Limb (tissue), 2 donors: ENCODE results near the gene DMBT1.

Experiments
- DNase-seq, 2 donors: peaks; one replicate each; pipeline ENCODE4 v3.0.0-alpha.2; 2016; ENCODE audit errors: extremely low spot score in 2 of 2

DMBT1 gene

GRCh38 chr10:122548407-122549085 is 12.0 kb upstream of the DMBT1 start:
- DNase-seq = no peak

DNA sequence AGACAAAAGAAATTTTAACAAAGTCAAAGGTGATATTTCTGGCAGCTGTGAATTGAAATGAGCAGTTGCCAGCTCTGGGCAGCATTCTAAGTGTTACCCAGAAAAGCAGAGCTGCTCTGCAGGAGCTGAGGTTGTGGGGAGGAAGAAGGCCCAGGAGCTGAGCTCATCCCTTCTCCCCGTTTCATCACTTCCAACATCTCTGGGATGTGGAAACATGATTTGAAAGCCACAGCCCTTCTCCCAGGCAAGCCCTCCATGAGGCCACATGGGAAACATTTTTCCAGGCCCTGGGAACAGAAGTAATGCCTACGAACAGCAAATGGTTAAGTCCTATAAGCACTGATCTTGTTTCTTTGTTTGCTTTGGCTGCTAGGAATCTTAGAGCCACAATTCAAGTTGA is 10.9 kb upstream of the DMBT1 start:
- no peak for DNase-seq

DNA sequence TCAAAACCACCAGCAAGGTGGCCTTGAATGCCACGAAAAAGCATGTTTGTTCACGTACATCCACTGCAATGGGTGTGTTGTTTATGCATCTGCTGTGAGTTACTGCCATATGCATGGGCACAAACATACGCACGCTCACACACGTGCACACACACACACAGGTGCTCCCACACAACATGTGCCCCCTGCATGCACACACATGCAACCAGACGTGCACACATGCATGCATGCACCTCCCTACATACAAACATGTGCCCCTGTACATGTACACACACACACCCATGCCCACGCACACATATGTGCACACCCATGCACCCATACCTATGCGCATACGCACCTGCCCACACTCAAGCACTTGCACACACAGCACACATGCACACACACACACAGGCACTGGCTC is 10.1 kb upstream of the DMBT1 start:
- DNase-seq = no peak

GRCh38 chr10:122550983-122551382 is 9.6 kb upstream of the DMBT1 start:
- DNase-seq = no peak

DNA sequence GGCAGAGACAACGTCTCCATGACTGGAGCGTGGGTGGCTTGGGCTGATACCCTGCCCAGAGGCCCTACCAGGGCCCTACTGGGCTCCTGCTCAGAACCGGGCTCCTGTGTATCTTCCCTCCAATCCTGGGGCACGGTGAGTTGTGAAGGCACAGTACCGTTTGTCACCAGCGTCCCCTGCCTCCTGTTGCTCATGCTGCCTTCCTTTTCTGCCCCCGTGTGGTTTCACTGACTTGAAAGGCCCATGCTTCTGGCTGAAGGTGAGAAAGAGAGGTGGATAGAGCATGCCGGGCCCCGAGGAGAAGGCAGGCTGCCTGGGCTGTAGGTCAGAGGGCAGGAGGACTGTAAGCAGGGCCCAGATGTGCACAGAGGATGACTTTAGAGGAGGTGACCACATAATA is 9.1 kb upstream of the DMBT1 start:
- DNase-seq = no peak

- DNase-seq = no peak
Measured at GRCh38 chr10:122553341-122553740, 7.2 kb upstream of the DMBT1 start.

DNA sequence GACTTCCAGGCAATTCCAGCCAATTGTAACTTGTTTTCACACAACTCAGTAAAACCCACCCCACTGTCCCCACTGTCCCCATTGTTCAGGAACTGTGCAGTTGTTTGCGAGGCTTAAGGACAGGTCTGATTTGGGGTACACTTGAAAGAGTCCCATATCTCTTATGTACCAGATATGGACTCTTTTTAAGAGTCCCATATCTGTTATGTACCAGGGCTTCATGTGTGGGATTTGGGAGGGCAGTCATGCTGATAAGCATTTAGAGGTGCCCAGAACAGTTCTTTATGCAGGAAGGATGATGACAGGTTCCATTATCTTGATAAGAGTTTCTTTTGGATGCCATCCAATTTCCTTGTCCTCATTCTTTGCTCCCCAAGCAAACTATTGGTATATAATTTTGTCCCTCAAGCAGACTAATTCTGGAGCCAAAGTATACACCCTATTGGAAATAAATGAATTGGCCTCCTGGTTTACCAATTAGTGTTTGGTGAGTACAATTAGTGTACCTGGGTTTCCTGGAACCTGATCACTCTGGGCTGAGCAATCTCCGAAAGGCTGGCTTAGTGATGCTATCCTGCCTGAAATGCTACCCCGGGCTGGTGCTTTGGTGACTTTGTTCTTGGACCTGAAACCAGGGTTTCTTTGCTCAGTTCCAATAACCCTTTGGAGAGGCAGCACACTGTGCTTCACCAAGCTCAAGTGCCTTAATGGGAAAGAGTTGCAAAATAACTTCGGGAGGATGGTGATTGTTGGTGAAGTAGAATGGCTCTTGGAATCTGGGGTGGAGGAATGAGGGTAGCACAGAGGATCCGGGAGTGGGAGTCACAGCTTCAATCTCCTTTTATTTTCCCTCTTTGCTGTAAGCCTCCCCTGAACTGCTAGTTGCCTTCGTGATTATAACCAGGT is 6.2 kb upstream of the DMBT1 start:
- DNase-seq = no peak

DNA sequence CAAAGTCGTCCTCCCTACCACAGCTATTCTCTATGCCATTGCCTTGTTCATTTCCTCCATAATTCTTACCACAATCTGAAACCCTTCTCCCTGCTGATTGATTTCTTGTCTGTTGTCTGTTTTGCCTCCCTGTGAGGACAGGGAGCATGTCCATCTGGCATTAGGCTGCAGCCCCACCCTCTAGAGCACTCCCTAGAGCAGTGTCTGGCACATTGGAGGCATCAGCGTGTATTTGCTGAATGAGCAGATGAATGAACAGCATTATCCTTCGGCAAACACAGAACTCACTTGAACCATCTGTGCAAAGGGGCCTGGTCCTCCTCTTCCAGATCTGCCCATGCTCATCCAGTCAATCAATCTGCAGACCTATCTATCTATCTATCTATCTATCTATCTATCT is 5.1 kb upstream of the DMBT1 start:
- no peak for DNase-seq

DNA sequence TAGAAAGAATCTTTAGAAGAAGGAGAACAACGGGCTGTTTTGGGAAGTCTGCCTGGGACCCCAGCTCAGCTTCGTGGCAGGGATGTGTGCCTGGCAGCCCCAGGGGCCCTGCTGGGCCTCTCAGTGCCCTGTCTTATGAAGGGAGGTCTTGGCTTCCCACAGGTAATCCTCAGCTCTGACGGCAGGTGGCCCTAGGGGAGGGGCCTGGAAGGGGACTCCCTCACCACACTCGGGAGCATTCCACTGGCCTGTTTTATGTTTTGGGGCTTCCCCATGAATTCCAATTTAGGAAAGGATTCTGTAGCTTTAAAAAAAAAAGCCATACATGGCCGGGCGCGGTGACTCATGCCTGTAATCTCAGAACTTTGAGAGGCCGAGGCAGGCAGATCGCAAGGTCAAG is 3.0 kb upstream of the DMBT1 start:
- DNase-seq = no peak

DNA sequence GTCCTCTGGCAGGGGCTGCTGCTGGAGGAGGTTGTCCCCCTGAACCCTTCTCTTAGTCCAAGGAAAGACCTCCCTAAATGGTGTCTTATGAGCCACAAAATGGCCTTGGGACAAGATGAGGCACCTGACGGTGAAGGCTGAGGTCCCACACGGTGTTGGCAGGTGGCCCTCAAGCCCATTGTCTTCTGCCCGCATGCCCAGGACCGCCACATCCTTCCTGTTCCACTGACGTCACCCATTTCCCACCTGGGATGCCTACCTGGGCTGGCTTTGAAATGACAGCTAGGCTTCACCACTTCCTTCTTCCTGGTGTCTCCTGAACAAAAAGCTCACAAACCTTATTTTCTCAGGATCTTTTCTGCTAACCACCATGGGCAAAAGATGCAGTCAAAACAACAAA is 2.1 kb upstream of the DMBT1 start:
- DNase-seq = no peak

GRCh38 chr10:122559228-122559627 is 1.3 kb upstream of the DMBT1 start:
- no peak for DNase-seq

DNA sequence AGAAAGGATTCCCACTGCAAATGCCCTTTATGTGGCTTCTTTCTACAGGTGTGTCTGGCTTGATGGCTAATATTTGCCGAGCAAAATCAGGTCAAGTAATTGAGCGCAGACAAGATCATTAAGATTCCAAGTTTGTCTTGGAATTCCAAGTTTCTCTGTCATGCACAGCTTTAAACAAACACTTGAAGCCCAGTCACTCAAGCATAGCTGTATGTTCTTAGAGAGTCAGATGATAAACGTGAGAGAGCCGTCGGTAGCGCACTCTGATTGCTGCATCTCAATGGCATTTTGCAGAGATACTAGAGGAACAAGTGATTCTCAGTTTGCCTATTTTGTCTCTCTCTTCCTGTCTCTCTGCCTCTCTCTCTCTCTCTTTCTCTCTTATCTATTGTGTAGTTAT is 658 bp downstream of the DMBT1 start:
- DNase-seq = no peak

DNA sequence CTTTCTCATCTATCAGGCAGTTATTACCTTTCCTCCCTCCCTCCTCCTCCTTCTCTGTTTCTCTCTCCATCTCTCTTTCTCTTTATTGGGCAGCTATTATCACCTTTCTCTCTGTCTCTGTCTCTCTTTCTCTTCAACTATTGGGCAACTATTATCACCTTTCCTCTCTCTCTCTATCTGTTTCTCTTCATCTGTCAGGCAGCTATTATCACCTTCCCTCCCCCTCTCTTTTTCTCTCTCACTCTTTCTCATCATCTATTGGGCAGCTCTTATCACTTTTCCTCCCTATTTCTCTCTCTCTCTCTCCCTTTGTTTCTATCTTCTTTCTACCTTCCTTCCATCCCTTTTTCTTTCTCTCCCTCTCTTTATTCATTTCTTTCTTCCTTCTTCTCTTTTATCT is 1.2 kb downstream of the DMBT1 start:
- DNase-seq = no peak

GRCh38 chr10:122564980-122565379 is 4.4 kb downstream of the DMBT1 start:
- DNase-seq = no peak

DNA sequence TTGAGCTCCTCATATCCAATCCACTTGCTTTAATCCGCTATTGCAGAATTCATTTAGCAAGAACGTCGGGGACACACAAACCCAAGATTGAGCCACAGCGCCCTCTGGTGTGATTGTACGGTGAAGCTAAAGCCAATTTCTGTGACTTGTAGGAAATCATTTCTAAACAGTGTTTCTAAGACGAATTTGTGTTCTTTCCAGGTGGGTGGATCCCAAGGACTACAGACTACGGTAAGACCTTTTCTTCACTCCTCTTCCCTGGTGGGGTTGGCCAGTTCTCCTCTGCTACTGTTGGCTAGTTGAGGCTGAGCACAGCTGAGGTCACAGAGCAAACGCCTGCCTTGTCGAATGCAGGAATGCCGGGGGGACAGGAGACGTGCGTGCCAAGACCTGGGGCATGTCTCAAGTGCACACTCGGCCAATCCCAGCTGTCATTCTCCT is 5.2 kb downstream of the DMBT1 start:
- DNase-seq = peak; percentile 88

- DNase-seq = no peak
Measured at GRCh38 chr10:122566632-122567031, 6.1 kb downstream of the DMBT1 start.

DNA sequence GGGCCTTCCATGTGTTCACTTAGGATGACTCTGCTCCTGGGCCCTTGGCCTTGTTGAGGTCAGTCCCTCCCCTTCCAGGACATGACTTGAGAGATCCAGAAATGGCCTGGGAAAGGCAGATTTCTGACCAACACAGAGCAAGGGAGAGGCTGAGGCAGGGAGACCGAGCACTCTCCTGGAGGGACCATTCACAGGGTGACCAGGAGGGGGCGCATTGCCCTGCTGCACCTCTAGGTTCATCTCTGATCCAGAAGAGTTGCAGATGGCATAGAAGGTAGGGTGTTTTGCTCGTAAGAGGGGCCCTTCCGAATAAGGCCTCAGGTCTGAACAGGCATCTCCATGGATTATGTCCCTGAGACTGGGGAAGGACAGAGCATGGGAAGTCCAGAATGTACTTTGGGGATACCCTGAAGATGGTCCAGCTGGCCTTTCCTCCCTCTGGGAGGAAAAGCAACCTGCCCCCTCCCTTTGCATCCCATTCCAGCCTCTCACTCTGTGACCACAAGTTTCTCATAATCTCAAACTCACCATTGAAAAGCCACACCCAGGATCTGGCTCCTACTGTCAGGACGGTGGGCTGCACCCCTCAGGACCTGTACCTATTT is 6.6 kb downstream of the DMBT1 start:
- DNase-seq = no peak

- no peak for DNase-seq
Measured at GRCh38 chr10:122568551-122568950, 8.0 kb downstream of the DMBT1 start.

- DNase-seq = no peak
Measured at GRCh38 chr10:122570920-122571319, 10.4 kb downstream of the DMBT1 start.

DNA sequence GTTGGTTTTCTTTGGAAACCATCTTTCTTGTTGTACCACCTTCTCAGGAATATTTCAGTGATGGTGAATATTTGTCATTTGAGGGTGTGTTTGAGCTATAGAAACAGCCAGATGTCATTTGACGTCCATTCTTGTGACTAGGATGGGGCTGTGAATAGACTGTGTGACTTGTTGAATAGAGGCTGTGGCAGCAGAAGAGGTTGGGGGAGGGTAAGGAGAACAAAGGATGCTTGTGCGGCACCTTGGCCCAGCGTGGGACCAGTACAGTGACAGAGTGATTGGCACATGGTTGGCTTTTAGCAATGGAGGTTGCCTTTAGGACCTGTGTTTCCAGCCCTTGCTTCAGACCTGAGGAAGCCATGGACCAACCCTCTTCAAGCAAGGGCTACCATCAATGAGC is 11.3 kb downstream of the DMBT1 start:
- no peak for DNase-seq

GRCh38 chr10:122575776-122576175 is 15.2 kb downstream of the DMBT1 start:
- DNase-seq = no peak

DNA sequence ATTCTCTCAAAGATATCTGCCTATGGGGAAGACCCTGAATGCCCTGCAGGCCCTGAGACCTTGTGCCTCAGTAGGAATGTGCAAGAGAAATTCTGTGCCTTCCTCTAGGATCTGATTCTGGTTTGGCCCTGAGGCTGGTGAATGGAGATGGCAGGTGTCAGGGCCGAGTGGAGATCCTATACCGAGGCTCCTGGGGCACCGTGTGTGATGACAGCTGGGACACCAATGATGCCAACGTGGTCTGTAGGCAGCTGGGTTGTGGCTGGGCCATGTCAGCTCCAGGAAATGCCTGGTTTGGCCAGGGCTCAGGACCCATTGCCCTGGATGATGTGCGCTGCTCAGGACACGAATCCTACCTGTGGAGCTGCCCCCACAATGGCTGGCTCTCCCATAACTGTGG is 15.7 kb downstream of the DMBT1 start:
- no peak for DNase-seq
